Posterior vena cava (tissue), 2 donors: ENCODE results near the gene SLC19A3. TPM values are rescaled to one million over a fixed set of nuclear protein-coding genes. Genes with fewer than 3 reads are reported as not detected.
A peak's percentile ranks its signal among the peaks of the same experiment; 100 is the strongest.
"Not testable (repeated sequence)": the region's sequence is repeated elsewhere in the genome, so short reads cannot be mapped to it uniquely, and the experiment has no call there.

Experiments
- DNase-seq: peaks from one replicate; pipeline ENCODE4 v3.0.0-alpha.2; 2020; ENCODE audit warnings: low spot score
- intact Hi-C, 2 donors: fragments of 100-400 bp; cut with DNase I; formaldehyde crosslinking; loops; one replicate each; pipeline versions ENCODE4 v1.14.1 to v1.14.2; 2022 to 2023
- long read RNA-seq, 2 donors: library from polyadenylated mRNA; unstranded; transcript quantifications; one replicate each; pipeline ENCODE4 v2.0.0, GENCODE V29; 2020 to 2021
- total RNA-seq, 2 donors: library from RNA; stranded (reverse); fragmentation: NEBNext Ultra II Directional; extraction: Animal tissue kit (Norgen Biotek cat#: 25700); gene quantifications; one replicate each; pipeline ENCODE4 v1.2.1, GENCODE V29; 2021
- donor health status: DM: yes; HTN: yes; CAD: no.
- donor health status: DM: yes; HTN: yes; CAD: no.

The SLC19A3 gene
- total RNA-seq: 1 to 10 TPM; 2.3 to 2.4 TPM
- long read RNA-seq, donor 1: 0 reads
- long read RNA-seq, donor 2: 0 reads

DNA sequence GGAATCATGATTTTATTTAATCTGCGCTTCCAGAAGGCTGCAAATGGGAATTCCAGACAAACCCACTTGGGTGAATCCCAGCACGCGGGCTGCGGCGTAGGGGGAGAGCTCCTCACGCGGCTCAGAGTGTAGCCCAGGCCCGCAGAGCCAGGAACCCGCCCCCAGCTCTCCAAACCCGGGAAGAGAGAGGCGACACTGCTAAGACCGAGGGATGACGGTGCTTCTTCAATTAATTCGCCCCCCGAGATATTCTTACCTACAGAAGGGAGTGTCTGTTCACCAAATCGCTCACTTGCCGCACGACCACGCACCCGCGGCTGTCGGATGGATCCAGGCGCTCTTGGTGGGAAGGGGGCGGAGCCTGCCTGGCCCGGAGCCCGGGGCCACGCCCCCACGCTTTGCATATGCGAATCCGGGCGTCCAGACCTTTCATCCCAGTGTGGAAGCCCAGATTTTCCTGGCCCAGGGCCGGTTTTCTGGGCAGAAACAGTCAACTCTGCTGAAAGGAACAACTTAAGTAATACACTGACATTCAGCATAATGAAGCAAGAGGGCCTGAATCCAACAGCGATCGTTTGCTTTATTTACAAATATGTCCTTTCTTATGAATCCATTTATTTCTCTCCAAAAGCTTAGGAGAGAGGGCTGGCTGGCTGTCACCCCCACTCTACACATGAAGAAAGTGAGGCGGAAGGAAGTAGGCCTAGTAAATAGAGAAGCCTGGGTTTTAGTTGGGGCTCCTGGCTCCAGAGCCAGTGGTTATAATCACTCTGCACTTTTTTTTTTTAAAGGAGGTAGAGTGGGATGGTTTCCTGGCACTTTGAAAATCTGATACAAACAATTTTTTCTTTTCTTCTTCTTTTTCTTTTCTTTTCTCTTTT lies at the start of gene SLC19A3:
SLC19A3 (minus strand) TSS at position 342 of the 881 bp plus-strand sequence. CDS start 15,710 bp downstream, outside the sequence.
- DNase-seq: peak; percentile 96
- intact Hi-C loops: no loop called here

DNA sequence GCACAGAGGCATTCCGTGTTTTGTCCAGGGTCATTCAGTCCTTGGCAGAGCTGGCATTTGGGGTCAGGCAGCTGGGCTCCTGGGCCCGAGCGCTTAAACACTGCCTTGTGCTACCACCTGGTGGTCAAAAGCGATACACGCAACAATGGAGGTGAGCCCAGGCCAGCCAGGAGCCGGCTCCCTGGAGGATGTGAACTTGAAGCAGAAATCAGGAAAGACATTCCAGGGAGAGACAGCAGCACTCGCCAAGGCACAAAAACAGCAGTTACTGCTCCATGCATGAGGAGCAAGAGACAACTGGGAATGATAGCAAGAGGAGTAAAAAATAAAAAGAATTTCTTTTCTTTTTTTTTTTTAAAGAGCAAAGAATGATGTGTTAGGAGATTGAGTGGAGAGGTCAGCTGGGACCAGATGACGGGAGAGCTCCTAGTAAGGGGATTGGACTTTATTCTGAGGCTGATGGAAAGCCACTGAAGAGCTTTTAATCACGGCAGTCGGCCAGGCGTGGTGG lies 48.6 kb upstream of the SLC19A3 start:
- peak; percentile 92 for DNase-seq
- intact Hi-C loops: loop anchor here (10.0 kb wide), 2 partner anchors 102 to 362 kb away; partner anchors contain the start of gene SCYGR5 (in 1 of the 2)

DNA sequence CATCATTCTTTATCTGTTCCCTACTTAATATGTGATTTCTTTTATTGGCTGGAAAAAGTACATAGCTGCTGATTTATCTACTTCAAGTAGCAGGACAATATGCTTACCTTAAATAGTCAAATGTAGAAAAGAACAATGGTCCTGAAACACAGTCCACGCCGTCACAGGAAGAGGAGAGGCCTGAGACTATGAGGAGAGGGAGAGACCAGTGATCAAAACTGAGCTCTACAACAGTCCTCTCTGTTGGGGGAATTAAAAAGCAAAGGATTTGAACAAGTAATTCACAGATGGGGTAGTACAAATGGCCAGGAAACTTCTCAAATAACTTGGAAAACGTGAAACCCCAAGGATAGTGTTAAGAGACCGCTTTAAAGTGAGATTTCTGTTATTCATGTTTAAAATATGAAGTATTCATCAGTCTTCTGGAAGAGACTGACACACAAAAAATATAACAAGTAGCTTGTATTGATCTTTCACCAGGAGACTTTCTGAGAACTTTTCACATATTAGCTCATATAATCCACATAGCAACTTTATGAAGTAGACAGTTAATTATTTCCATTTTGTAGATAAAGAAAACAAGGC lies 48.1 kb upstream of the SLC19A3 start:
- intact Hi-C loops: loop anchor here (10.0 kb wide), 2 partner anchors 101 to 361 kb away; partner anchors contain the start of gene SCYGR5 (in 1 of the 2)
- no peak for DNase-seq

DNA sequence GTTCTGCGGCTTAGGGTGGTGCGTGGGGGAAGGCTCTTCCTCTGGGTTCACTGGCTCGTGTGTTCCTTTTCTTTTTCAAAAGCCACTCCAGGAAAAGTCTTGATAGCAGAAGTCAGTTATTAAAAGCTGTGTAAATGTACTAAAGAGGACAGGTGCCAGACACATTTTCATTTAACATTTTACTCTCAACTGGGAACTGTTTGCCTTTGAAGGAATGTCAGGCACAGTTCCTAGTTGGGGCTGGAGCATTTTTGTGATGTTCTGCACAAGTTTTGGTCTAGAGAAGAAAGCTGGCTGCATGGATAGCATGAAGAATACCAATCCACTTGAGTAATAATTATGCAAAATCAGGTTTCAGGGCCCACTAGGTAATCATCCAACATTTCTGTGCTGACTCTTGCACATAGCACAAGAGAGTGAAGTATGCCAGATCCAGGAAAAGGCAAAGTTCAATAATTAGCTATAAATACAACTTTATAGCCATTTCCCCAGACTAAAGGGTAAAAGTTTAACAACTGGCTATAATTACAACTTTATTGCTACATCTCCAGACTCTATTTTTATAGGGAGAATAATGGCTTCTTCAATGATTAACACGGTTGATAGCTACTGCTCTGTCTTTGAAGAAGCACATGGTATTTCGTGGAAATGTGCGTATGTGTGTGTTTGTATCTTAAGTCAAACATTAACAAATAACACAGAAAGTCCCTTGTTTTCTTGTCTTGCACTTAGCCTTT lies 44.1 kb upstream of the SLC19A3 start:
- no peak for DNase-seq
- intact Hi-C loops: loop anchor here (10.0 kb wide), 2 partner anchors 97 to 357 kb away; partner anchors contain the start of gene SCYGR5 (in 1 of the 2)

DNA sequence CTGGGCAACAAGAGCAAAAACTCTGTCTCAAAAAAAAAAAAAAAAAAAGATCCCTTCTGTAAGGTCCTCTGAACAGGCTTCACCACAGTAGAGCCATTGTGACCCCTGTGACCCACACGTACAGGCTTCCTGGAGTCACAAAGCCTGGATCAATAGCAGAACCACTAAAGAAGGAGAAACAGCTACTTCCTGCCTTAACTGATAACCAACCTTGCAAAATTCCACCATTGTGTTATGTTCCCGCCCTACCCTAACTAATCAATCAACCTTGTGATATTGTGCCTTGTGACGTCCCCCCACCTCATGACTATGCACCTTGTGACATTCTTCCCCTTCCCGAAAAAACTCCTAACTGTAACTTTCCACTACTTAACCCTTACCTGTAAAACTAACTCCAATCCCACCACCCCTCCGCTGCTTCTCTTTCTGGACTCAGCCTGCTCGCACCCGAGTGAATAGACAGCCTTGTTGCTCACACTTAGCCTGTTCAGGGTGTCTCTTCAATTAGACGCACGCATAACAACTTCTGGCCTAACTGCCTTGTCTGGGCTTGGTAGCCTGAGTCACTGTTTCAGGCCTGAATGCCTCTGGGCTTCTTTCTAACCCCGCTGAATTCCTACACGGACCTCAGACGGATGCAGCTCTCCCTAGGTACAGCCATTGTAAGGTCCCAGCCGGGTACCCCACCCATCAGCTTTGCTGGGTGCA lies 41.7 kb upstream of the SLC19A3 start:
- DNase-seq: no peak
- intact Hi-C loops: loop anchor here (10.0 kb wide), 2 partner anchors 95 to 355 kb away; partner anchors contain the start of gene SCYGR5 (in 1 of the 2)

DNA sequence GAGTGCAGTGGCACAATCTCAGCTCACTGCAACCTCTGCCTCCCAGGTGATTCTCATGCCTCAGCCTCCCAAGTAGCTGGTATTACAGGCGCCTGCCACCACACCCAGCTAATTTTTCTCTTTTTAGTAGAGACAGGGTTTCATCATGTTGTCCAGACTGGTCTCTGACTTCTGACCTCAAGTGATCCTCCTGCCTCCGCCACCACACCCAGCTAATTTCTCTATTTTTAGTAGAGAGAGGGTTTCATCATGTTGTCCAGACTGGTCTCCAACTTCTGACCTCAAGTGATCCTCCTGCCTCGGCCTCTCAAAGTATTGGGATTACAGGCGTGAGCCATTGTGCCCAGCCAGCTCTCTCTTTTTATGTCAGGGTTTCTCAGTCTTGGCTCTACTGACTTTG lies 38.4 kb upstream of the SLC19A3 start:
- intact Hi-C loops, DNase-seq: not testable (repeated sequence)

DNA sequence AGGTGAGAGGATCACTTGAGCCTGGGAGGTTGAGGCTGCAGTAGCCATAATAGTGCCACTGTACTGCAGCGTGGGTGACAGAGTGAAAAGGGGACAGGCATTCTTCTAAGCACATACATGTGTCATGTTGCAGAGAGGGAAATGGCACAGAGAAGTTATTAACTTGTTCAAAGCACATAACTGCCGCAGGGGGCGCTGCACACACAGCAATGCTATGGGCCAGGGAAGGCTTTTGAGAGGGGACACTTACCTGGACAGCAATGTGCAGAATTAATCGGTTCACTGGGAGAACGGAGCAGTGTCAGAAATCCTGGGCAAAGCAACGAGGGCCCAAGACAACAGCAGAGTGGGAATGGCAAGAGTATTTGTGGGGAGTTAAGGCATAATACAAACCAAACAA lies 30.3 kb upstream of the SLC19A3 start:
- DNase-seq: no peak
- intact Hi-C loops: no loop called here

DNA sequence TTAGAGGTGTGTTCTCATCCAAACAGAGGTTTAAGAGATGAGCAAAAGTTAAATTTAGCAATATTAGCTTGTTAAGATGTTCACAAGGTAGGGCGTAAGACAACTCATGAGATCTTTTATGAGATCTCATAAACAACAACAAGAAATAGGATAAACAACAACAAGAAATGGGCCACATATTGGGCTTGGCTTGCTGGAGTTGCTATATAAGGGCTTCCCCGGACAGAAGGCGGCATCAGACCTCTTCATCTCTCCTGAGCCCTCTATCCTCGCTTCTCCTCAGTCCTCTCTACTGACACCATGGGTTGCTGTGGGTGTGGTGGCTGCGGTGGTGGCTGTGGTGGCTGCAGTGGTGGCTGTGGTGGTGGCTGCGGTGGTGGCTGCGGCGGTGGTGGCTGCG lies 27.8 kb upstream of the SLC19A3 start, which contains the start of gene SCYGR8:
SCYGR8 (plus strand) TSS at position 301 of the 400 bp plus-strand sequence; CDS start at position 301, 0 bp downstream.
- intact Hi-C loops: no loop called here
- no peak for DNase-seq

DNA sequence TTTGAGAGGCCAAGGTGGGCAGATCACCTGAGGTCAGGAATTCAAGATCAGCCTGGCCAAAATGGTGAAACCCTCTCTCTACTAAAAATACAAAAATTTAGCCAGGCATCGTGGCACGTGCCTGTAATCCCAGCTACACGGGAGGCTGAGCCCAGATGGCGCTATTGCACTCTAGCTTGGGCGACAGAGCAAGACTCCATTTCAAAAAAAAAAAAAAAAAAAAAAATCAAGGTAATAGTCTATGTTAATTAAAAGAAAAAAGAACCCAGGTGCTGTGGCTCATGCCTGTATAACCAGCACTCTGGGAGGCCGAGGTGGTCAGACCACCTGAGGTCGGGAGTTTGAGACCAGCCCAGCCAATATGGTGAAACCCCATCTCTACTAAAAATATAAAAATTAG lies 22.9 kb upstream of the SLC19A3 start:
- intact Hi-C loops, DNase-seq: not testable (repeated sequence)

DNA sequence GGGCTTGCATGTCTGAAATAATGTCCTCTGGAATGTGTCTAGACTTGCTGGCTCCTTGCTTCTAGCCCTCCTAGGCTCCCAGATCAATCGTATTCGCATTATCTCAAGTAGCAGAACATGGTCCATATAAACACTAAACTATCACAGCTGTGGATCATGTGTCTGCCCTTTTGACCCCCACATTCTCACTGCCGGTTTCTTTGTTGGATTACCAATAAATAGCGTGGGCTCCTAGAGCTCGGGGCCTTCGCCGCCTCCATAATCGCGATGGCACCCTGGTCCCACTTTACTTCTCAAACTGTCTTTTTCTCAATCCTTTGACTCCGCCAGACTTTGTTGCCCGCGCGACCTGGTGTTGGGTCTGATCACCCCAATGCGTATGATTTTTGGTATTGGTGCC lies 21.5 kb upstream of the SLC19A3 start:
- intact Hi-C loops: no loop called here
- no peak for DNase-seq

DNA sequence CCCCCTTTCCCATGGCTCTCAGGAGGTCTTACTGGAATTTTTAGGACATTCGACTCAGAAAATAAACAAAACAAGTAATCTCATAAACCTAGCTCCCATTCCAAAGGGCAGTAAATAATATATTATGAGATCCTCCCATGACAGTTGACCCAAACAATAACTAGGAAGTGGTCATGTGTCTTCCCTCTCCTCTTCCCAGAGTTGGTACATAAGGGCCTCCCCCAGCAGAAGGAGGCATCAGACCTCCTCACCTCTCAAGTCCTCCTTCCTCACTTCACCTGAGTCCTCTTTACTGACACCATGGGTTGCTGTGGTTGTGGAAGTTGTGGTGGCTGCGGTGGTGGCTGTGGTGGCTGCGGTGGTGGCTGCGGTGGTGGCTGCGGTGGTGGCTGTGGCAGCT lies 10.2 kb upstream of the SLC19A3 start, which contains the start of gene SCYGR7:
SCYGR7 (plus strand) TSS at position 301 of the 400 bp plus-strand sequence; CDS start at position 301, 0 bp downstream.
- intact Hi-C loops: no loop called here
- DNase-seq: no peak

DNA sequence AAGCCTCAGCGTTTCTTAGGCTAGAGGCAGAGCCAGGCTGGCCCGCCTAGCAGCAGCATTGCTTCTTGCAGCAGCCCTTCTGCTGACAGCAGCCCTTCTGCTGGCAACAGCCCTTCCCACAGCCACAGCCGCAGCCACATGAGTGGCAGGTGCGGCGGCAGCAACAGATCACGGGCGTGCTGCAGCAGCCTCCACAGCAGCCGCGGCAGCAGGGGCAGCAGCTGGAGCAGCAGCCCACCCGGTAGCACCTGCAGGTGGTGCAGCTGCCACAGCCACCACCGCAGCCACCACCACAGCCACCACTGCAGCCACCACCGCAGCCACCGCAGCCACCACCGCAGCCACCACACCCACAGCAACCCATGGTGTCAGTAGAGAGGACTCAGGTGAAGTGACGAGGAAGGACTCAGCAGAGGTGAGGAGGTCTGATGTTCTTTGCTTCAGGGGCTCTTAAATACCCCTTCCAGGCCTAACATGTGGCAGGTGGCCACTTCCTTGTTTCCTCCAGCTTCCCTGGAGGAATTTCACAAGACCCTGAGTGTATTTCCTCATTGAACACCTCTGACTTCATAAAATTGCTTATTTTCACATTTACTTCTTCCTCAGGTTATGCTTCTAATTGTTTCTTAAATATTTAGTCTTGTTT lies 6.7 kb upstream of the SLC19A3 start, which contains the start of gene SCYGR6:
SCYGR6 (minus strand) TSS at position 364 of the 646 bp plus-strand sequence; CDS start at position 364, 0 bp downstream.
- no peak for DNase-seq
- intact Hi-C loops: no loop called here

DNA sequence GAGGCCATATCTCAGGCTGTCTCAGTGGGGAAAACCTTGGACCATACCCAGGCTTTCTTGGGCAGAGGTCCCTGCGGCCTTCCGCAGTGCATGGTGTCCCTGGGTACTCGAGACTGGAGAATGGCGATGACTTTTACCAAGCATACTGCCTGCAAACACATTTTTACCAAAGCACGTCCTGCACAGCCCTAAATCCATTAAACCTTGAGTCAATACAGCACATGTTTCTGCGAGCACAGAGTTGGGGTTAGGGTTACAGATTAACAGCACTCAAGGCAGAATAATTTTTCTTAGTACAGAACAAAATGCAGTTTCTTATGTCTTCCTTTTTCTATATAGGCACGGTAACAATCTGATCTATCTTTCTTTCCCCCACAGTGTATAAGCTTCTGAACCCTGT lies 5.0 kb upstream of the SLC19A3 start:
- intact Hi-C loops, DNase-seq: not testable (repeated sequence)

DNA sequence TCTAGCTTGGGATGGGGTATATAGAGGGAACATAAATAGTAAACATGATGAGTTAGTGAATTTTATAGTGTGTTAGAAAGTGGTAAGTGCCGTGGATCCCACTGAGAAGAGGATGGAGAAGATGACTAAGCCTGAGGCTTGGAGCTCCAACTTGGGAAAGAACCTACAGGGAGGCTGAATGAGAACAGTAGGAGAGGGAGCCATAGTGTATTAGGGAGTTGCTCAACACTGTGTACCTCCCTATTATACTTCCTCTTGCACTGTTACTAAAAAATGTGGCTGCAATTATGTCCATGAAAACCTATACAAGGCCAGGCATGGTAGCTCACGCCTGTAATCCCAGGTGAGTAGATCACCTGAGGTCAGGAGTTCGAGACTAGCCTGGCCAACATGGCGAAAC lies 2.9 kb upstream of the SLC19A3 start:
- no peak for DNase-seq
- intact Hi-C loops: no loop called here

DNA sequence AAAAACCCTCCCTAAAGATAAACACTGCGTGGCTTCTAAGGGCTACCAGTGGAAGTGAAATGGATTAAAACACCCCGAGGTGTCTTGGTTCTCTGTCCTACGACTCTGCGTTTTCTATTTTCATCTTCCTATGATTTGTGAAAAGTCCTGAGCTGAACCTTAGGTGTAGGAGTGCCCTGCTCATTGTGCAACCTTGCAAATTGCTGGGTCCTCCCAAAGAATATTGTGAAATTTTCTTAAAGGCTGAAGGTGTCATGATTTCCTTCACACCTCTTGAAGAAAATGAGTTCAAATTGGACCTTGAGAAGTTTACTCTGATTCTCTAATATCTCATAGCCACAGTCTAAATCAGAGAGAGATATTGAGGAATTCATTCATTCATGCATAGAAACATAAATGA lies 1.8 kb upstream of the SLC19A3 start:
- intact Hi-C loops: no loop called here
- DNase-seq: no peak

DNA sequence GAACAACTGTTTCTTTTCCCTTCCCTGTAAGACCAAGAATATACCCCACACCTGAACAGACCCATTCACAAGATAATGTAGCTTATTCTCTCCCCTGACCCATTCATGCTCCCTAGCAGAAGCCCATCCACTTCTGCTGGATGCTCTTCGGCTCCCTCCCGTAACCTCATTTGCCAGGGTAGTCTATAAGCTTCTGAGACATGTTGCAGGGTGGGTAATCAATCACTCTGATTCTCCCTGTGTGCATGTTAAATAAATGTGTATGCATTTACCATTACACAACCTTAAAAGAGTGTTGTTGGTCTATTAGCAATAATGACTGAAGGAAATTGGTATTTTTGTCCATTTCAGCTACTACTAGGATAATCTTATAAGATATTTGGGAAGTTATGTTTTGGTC lies 1.3 kb downstream of the SLC19A3 start:
- DNase-seq: no peak
- intact Hi-C loops: no loop called here

DNA sequence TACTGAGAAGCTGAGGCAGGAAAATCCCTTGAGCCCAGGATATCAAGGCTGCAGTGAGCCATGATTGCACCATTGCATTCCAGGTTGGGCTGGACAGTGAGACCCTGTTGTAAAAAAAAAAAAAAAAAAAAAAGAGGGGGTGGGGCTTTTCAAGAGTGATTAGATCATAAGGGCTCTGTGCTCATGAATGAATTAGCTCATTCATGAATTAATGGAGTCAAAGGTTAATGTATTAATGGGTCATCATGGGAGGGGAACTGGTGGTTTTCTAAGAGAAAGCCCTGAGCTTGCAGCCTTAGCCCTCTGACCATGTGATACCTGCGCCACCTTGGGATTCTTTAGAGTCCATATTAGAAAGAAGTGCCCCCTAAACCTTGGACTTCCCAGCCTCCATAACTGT lies 4.5 kb downstream of the SLC19A3 start:
- DNase-seq: no peak

DNA sequence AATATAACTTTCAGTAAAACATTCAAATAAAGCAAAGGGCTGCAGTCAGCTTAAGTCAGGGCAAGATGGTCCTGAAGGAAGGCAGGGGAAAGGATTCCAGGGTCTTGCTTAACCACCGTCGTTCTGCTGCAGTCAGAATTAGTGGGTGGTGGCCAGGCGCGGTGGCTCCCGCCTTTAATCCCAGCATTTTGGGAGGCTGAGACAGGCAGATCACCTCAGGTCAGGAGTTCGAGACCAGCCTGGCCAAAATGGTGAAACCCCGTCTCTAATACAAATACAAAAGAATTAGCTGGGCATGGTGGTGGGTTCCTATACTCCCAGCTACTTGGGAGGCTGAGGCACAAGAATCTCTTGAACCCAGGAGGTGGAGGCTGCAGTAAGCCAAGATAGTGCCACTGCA lies 6.8 kb downstream of the SLC19A3 start:
- no peak for DNase-seq
- intact Hi-C loops: no loop called here

More for the DNA sequence above, 4.5 kb downstream of the SLC19A3 start:
- intact Hi-C loops: no loop called here
